ENCODE measurements around the gene SLC7A8. TPM values are rescaled to one million over a fixed set of nuclear protein-coding genes. Genes with fewer than 3 reads are reported as not detected.

SLC7A8 gene
- total RNA-seq, 2 experiments from 2014 or later = 4.0 to 11.4 TPM

DNA sequence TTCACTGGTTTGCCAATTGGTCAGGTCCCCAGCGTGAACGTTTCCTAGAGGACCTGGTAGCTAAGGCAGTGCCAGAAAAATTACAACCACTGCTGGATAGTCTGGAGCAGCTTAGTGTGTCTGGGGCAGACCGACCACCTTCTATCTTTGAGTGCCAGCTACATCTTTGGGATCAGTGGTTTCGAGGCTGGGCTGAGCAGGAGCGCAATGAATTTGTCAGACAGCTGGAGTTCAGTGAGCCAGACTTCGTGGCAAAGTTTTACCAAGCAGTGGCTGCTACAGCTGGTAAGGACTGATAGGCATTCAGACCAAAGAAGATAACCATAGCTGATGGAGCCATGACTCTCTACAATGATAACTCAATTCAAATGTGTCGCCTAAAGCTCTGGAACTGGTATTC lies 85.7 kb downstream of the SLC7A8 start:
- ChIA-PET CTCF (ENCODE audit: unreplicated experiment) (no interaction called here), POLR2A (no interaction called here)
- intact Hi-C loops (cut with micrococcal nuclease; ENCODE audit: unreplicated experiment) = no loop called here
- Histone ChIP-seq H3K4me3 (ENCODE audit: low read depth, low read length, poor library complexity, severe bottlenecking) (no peak overlapping the region), H3K27ac (ENCODE audit: low read depth, low read length, poor library complexity, severe bottlenecking) (no peak overlapping the region), H3K4me1 (ENCODE audit: insufficient read depth, low read length, poor library complexity, severe bottlenecking) (peaks cover 23% of the 10 kb centered on the region), H2AFZ (ENCODE audit: low read length) (no peak overlapping the region), H4K20me1 (ENCODE audit: insufficient read depth, low read length) (peaks cover 20% of the 10 kb centered on the region), H3K36me3 (ENCODE audit: insufficient read depth, low read length) (peaks cover 34% of the 10 kb centered on the region), H3K79me2 (ENCODE audit: insufficient read depth, low read depth, low read length) (peaks cover 42% of the 10 kb centered on the region), H3K9me2 (ENCODE audit: insufficient read depth, low read length) (no peaks in the 10 kb centered on the region), H3K9me3 (ENCODE audit: low read length) (no peaks in the 10 kb centered on the region), H3K4me2 (ENCODE audit: low read length) (no peak overlapping the region)
- no peak for DNase-seq (ENCODE audit: low spot score)
- no TSS peak for BruUV-seq (replicated peaks)
- TF ChIP-seq, protein P1, sequence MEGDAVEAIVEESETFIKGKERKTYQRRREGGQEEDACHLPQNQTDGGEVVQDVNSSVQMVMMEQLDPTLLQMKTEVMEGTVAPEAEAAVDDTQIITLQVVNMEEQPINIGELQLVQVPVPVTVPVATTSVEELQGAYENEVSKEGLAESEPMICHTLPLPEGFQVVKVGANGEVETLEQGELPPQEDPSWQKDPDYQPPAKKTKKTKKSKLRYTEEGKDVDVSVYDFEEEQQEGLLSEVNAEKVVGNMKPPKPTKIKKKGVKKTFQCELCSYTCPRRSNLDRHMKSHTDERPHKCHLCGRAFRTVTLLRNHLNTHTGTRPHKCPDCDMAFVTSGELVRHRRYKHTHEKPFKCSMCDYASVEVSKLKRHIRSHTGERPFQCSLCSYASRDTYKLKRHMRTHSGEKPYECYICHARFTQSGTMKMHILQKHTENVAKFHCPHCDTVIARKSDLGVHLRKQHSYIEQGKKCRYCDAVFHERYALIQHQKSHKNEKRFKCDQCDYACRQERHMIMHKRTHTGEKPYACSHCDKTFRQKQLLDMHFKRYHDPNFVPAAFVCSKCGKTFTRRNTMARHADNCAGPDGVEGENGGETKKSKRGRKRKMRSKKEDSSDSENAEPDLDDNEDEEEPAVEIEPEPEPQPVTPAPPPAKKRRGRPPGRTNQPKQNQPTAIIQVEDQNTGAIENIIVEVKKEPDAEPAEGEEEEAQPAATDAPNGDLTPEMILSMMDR (conservative IDR thresholded peaks at IDR 0.05; ENCODE audit: low read length) = no peak
- TF ChIP-seq EZH2phosphoT487 (IDR thresholded peaks at IDR 0.05; ENCODE audit: borderline replicate concordance, low read depth, low read length) = no peak

DNA sequence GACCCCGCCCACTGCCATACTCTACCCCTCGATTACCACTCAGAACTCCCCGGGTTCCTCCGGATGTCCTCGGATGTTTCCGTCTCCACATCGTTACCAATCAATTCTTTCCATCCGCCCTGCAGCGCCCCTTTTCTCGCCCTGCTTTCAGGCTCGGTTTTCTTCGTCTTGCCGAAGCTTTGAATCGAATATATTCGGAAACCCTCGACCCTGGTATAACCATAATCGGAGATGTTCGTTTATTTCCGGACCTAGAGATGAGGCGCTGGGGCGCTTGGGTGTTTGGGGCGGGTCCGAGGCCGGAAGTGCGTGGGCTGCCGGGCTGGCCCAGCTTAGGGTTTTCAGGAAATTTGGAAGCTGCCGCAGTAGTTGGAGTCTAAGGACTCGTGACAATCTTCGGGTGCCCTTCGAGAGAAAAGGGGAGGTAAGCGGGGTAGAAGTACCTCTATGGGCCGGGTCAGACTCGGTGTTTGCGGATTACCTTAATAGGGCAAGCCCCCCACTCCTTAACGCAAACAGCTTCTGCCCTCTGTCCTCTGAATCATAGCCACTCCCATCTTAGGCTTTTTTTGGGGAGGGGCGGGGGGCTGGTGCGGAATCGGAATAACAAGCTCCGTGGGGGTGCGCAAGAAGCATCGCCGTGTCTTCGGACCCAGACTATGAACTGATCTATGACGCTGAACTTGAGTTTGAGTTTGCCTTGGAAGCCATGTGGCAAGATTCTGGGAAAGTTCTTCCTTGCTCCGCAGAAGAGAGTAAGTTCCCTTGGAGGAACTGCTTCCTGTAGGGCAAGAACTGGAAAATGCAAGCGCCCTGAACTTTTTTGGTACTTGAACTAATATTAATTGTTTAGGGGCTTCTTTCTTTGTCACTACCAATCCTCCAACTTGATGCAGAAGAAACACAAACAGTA lies 88.0 kb downstream of the SLC7A8 start, which contains the start of gene C14orf119:
TSS of gene C14orf119 (plus strand) at position 310 of the 913 bp plus-strand sequence. CDS start 2,154 bp downstream, outside the sequence.
- Histone ChIP-seq H4K20me1 (ENCODE audit: insufficient read depth, low read length) (peaks cover 21% of the 10 kb centered on the region), H3K4me2 (ENCODE audit: low read length) (peak within 1 kb of the TSS; percentile 94), H3K4me1 (ENCODE audit: insufficient read depth, low read length, poor library complexity, severe bottlenecking) (peaks cover 23% of the 10 kb centered on the region), H2AFZ (ENCODE audit: low read length) (peak within 1 kb of the TSS; percentile 59; the same call in 1 of the 2 replicates), H3K9me2 (ENCODE audit: insufficient read depth, low read length) (no peaks in the 10 kb centered on the region), H3K27ac (ENCODE audit: low read depth, low read length, poor library complexity, severe bottlenecking) (peak within 1 kb of the TSS; percentile 81), H3K36me3 (ENCODE audit: insufficient read depth, low read length) (peaks cover 58% of the 10 kb centered on the region), H3K79me2 (ENCODE audit: insufficient read depth, low read depth, low read length) (peaks cover 56% of the 10 kb centered on the region), H3K9me3 (ENCODE audit: low read length) (no peaks in the 10 kb centered on the region), H3K4me3 (ENCODE audit: low read depth, low read length, poor library complexity, severe bottlenecking) (peak within 1 kb of the TSS; percentile 92)
- POLR2A ChIA-PET = interaction anchor here (0.5 to 1.7 kb wide), 24 partner anchors 10 to 1165 kb away, joined by 3 to 13 read pairs (median 4); partner anchors contain the start of genes HAUS4, PABPN1 and PPP1R3E
- CTCF ChIA-PET (ENCODE audit: unreplicated experiment) = interaction anchor here (0.8 to 2.3 kb wide), 8 partner anchors 16 to 225 kb away, joined by 3 to 12 read pairs (median 4); partner anchors contain the start of gene PABPN1
- intact Hi-C loops (cut with micrococcal nuclease; ENCODE audit: unreplicated experiment) = loop anchor here (2.0 kb wide), 1 partner anchor 25 kb away; no protein-coding TSS in a partner anchor
- DNase-seq (ENCODE audit: low spot score) = peak; percentile 100
- TF ChIP-seq EZH2phosphoT487 (IDR thresholded peaks at IDR 0.05; ENCODE audit: borderline replicate concordance, low read depth, low read length) = no peak
- TF ChIP-seq, protein P1 (conservative IDR thresholded peaks at IDR 0.05; ENCODE audit: low read length) = no peak
- BruUV-seq (replicated peaks) = TSS peak; percentile 81
